ENCODE results near the gene EHD3. TPM values are rescaled to one million over a fixed set of nuclear protein-coding genes. Genes with fewer than 3 reads are reported as not detected.

EHD3 gene
- total RNA-seq, 1 donor from 2014 or later, result 8.0 TPM

- H3K27me3 Mint-ChIP-seq (ENCODE audit: unreplicated experiment), result no peaks in the 10 kb centered on the region
- no peak for DNase-seq (ENCODE audit: low spot score)
- H3K4me3 Mint-ChIP-seq (ENCODE audit: unreplicated experiment), result no peak overlapping the region
- H3K9me3 Mint-ChIP-seq (ENCODE audit: unreplicated experiment), result no peaks in the 10 kb centered on the region
- H3K27ac Mint-ChIP-seq (ENCODE audit: unreplicated experiment), result no peak overlapping the region
- H3K4me1 Mint-ChIP-seq (ENCODE audit: unreplicated experiment), result peaks cover 9% of the 10 kb centered on the region
- TF ChIP-seq CTCF (IDR thresholded peaks at IDR 0.05; ENCODE audit: unreplicated experiment), result no peak
- peaks cover 6% of the 10 kb centered on the region for H3K36me3 Mint-ChIP-seq (ENCODE audit: low read depth, unreplicated experiment)
Observed at GRCh38 chr2:31269087-31269486, 35.1 kb downstream of the EHD3 start.

DNA sequence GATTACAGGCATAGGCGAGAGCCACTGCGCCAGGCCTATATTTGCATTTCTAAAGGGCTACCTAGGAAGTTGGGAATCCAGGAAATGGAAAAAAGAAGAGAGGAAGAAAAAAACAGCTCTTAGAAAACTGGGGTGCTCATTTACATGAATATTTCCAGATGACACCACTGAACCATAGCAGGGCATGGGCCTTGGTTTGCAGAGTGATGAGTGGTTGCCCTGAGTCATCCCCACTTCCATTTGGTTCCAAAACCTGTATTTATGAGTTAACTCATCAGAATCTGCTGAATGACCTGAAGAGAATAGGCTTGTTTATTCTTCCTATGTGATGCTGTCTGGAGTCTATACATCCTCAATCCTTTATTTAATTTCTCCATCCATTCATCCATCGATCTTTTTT, 36.2 kb downstream of the EHD3 start:
- DNase-seq (ENCODE audit: low spot score), result no peak
- H3K4me1 Mint-ChIP-seq (ENCODE audit: unreplicated experiment), result peaks cover 9% of the 10 kb centered on the region

DNA sequence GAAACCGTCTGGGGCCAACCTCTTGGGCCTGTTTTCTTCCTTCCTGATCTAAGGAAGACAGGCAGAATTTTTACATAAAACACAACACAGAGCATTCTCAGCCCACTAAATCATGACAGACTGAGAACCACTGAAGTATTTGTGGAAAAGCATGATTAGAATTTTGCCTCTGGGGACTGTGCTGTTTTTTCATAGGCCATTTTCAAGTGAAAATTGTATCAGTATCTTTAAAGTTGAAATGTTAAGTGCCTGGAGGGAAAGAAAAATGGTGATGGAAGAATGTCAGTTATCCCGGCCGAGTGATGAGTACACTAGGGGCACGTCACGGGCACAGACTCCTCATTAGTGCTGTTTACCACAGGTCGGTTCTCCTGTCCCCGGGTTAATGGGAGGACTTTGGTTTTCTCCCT, 36.9 kb downstream of the EHD3 start:
- Mint-ChIP-seq H3K27me3 (ENCODE audit: unreplicated experiment) (no peaks in the 10 kb centered on the region), H3K4me3 (ENCODE audit: unreplicated experiment) (no peak overlapping the region), H3K36me3 (ENCODE audit: low read depth, unreplicated experiment) (peaks cover 6% of the 10 kb centered on the region), H3K27ac (ENCODE audit: unreplicated experiment) (no peak overlapping the region), H3K4me1 (ENCODE audit: unreplicated experiment) (peaks cover 9% of the 10 kb centered on the region), H3K9me3 (ENCODE audit: unreplicated experiment) (no peaks in the 10 kb centered on the region)
- no peak for TF ChIP-seq CTCF (IDR thresholded peaks at IDR 0.05; ENCODE audit: unreplicated experiment)
- DNase-seq (ENCODE audit: low spot score), result no peak

More for the DNA sequence above, 36.2 kb downstream of the EHD3 start:
- Mint-ChIP-seq H3K27ac (ENCODE audit: unreplicated experiment) (no peak overlapping the region), H3K27me3 (ENCODE audit: unreplicated experiment) (no peaks in the 10 kb centered on the region), H3K4me3 (ENCODE audit: unreplicated experiment) (no peak overlapping the region), H3K36me3 (ENCODE audit: low read depth, unreplicated experiment) (peaks cover 6% of the 10 kb centered on the region), H3K9me3 (ENCODE audit: unreplicated experiment) (no peaks in the 10 kb centered on the region)
- no peak for TF ChIP-seq CTCF (IDR thresholded peaks at IDR 0.05; ENCODE audit: unreplicated experiment)

GRCh38 chr2:31271851-31272267, 37.9 kb downstream of the EHD3 start:
- Mint-ChIP-seq H3K4me1 (ENCODE audit: unreplicated experiment) (peaks cover 9% of the 10 kb centered on the region), H3K27me3 (ENCODE audit: unreplicated experiment) (no peaks in the 10 kb centered on the region), H3K9me3 (ENCODE audit: unreplicated experiment) (no peaks in the 10 kb centered on the region), H3K36me3 (ENCODE audit: low read depth, unreplicated experiment) (no peaks in the 10 kb centered on the region), H3K27ac (ENCODE audit: unreplicated experiment) (no peak overlapping the region), H3K4me3 (ENCODE audit: unreplicated experiment) (no peak overlapping the region)
- TF ChIP-seq CTCF (IDR thresholded peaks at IDR 0.05; ENCODE audit: unreplicated experiment), result no peak
- no peak for DNase-seq (ENCODE audit: low spot score)

GRCh38 chr2:31274401-31275075, 40.6 kb downstream of the EHD3 start:
- Mint-ChIP-seq H3K27me3 (ENCODE audit: unreplicated experiment) (peaks cover 2% of the 10 kb centered on the region), H3K27ac (ENCODE audit: unreplicated experiment) (no peak overlapping the region), H3K9me3 (ENCODE audit: unreplicated experiment) (no peaks in the 10 kb centered on the region), H3K4me3 (ENCODE audit: unreplicated experiment) (no peak overlapping the region), H3K4me1 (ENCODE audit: unreplicated experiment) (peaks cover 6% of the 10 kb centered on the region), H3K36me3 (ENCODE audit: low read depth, unreplicated experiment) (no peaks in the 10 kb centered on the region)
- DNase-seq (ENCODE audit: low spot score), result no peak
- no peak for TF ChIP-seq CTCF (IDR thresholded peaks at IDR 0.05; ENCODE audit: unreplicated experiment)

All from endothelial cell (in vitro differentiated cells).